ENCODE results near the gene RPLP1. TPM values are rescaled to one million over a fixed set of nuclear protein-coding genes. Genes with fewer than 3 reads are reported as not detected.

RPLP1 gene
- polyA plus RNA-seq, 1 donor (not counting 4 experiments of a cell fraction or from before 2014, with no cell fraction given) = 755 TPM

- peaks cover 21% of the 10 kb centered on the region for H3K79me2 ChIP-seq (ENCODE audit: control insufficient read depth, insufficient read depth, low read length)
- DNase-seq (ENCODE audit: low read depth, low spot score) (no peak), FAIRE-seq (no peak)
- no peaks in the 10 kb centered on the region for H3K27me3 ChIP-seq (ENCODE audit: control insufficient read depth, extremely low read depth, insufficient read depth, low read length)
- H2AFZ ChIP-seq (ENCODE audit: control insufficient read depth, low read length) = no peak overlapping the region
- peaks cover 23% of the 10 kb centered on the region for H3K4me1 ChIP-seq (ENCODE audit: control insufficient read depth, extremely low read depth, insufficient read depth, low read length)
- H3K9me1 ChIP-seq (ENCODE audit: control insufficient read depth, extremely low read depth, insufficient read depth, low read length) = peaks cover 2% of the 10 kb centered on the region
- no peaks in the 10 kb centered on the region for H3K9me3 ChIP-seq (ENCODE audit: control insufficient read depth, low read depth, low read length)
- dilution Hi-C loops (cut with MboI; ENCODE audit: extremely low pct_ligation_motif_present, low sequenced_read_pairs) = no loop called here
- H3K36me3 ChIP-seq (ENCODE audit: control insufficient read depth in 2 of 2, extremely low read depth in 1 of 2, insufficient read depth in 2 of 2, low read length in 2 of 2) = no peaks in the 10 kb centered on the region
- H3K9ac ChIP-seq (ENCODE audit: control insufficient read depth, extremely low read depth, insufficient read depth, low read length) = no peak overlapping the region
- H3K27ac ChIP-seq (ENCODE audit: control insufficient read depth, insufficient read depth, low read length) = no peak overlapping the region
- TF ChIP-seq, protein P1, sequence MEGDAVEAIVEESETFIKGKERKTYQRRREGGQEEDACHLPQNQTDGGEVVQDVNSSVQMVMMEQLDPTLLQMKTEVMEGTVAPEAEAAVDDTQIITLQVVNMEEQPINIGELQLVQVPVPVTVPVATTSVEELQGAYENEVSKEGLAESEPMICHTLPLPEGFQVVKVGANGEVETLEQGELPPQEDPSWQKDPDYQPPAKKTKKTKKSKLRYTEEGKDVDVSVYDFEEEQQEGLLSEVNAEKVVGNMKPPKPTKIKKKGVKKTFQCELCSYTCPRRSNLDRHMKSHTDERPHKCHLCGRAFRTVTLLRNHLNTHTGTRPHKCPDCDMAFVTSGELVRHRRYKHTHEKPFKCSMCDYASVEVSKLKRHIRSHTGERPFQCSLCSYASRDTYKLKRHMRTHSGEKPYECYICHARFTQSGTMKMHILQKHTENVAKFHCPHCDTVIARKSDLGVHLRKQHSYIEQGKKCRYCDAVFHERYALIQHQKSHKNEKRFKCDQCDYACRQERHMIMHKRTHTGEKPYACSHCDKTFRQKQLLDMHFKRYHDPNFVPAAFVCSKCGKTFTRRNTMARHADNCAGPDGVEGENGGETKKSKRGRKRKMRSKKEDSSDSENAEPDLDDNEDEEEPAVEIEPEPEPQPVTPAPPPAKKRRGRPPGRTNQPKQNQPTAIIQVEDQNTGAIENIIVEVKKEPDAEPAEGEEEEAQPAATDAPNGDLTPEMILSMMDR (optimal IDR thresholded peaks at IDR 0.05 in 1 of 3, IDR thresholded peaks at IDR 0.05 in 1 of 3, conservative IDR thresholded peaks at IDR 0.05 in 1 of 3; ENCODE audit: extremely low read depth in 1 of 3, insufficient read depth in 2 of 3, low read length in 3 of 3) = no peak
- TF ChIP-seq EZH2 (IDR thresholded peaks at IDR 0.05; ENCODE audit: low read length) = no peak
- no peak overlapping the region for H3K4me2 ChIP-seq (ENCODE audit: control insufficient read depth, extremely low read depth, insufficient read depth, low read depth, low read length)
- H4K20me1 ChIP-seq (ENCODE audit: control insufficient read depth, extremely low read depth, insufficient read depth, low read length) = no peaks in the 10 kb centered on the region
- no peak overlapping the region for H3K4me3 ChIP-seq (ENCODE audit: control insufficient read depth in 2 of 3, extremely low read depth in 1 of 3, insufficient read depth in 2 of 3, low read depth in 1 of 3, low read length in 3 of 3)
These were observed 40.3 kb upstream of the RPLP1 start for GRCh38 chr15:69412274-69412673.

- Histone ChIP-seq H4K20me1 (ENCODE audit: control insufficient read depth, extremely low read depth, insufficient read depth, low read length) (no peaks in the 10 kb centered on the region), H3K36me3 (ENCODE audit: control insufficient read depth in 2 of 2, extremely low read depth in 1 of 2, insufficient read depth in 2 of 2, low read length in 2 of 2) (no peaks in the 10 kb centered on the region), H3K27ac (ENCODE audit: control insufficient read depth, insufficient read depth, low read length) (no peak overlapping the region), H3K9ac (ENCODE audit: control insufficient read depth, extremely low read depth, insufficient read depth, low read length) (no peak overlapping the region), H3K4me3 (ENCODE audit: control insufficient read depth in 2 of 3, extremely low read depth in 1 of 3, insufficient read depth in 2 of 3, low read depth in 1 of 3, low read length in 3 of 3) (no peak overlapping the region), H3K9me1 (ENCODE audit: control insufficient read depth, extremely low read depth, insufficient read depth, low read length) (peaks cover 2% of the 10 kb centered on the region), H3K9me3 (ENCODE audit: control insufficient read depth, low read depth, low read length) (no peaks in the 10 kb centered on the region), H3K79me2 (ENCODE audit: control insufficient read depth, insufficient read depth, low read length) (peaks cover 26% of the 10 kb centered on the region), H3K4me2 (ENCODE audit: control insufficient read depth, extremely low read depth, insufficient read depth, low read depth, low read length) (no peak overlapping the region), H3K27me3 (ENCODE audit: control insufficient read depth, extremely low read depth, insufficient read depth, low read length) (no peaks in the 10 kb centered on the region), H3K4me1 (ENCODE audit: control insufficient read depth, extremely low read depth, insufficient read depth, low read length) (peaks cover 23% of the 10 kb centered on the region), H2AFZ (ENCODE audit: control insufficient read depth, low read length) (no peak overlapping the region)
- FAIRE-seq (no peak), DNase-seq (ENCODE audit: low read depth, low spot score) (no peak)
- TF ChIP-seq EZH2 (IDR thresholded peaks at IDR 0.05; ENCODE audit: low read length) = no peak
- TF ChIP-seq, protein P1 (optimal IDR thresholded peaks at IDR 0.05 in 1 of 3, IDR thresholded peaks at IDR 0.05 in 1 of 3, conservative IDR thresholded peaks at IDR 0.05 in 1 of 3; ENCODE audit: extremely low read depth in 1 of 3, insufficient read depth in 2 of 3, low read length in 3 of 3) = no peak
- dilution Hi-C loops (cut with MboI; ENCODE audit: extremely low pct_ligation_motif_present, low sequenced_read_pairs) = no loop called here
These were observed 39.9 kb upstream of the RPLP1 start for GRCh38 chr15:69412701-69413100.
